ENCODE results near the gene PRDM16. TPM values are rescaled to one million over a fixed set of nuclear protein-coding genes. Genes with fewer than 3 reads are reported as not detected.

PRDM16 gene
- total and polyA plus RNA-seq, 2 experiments from 2014 or later: 0.14 to 0.16 TPM

DNA sequence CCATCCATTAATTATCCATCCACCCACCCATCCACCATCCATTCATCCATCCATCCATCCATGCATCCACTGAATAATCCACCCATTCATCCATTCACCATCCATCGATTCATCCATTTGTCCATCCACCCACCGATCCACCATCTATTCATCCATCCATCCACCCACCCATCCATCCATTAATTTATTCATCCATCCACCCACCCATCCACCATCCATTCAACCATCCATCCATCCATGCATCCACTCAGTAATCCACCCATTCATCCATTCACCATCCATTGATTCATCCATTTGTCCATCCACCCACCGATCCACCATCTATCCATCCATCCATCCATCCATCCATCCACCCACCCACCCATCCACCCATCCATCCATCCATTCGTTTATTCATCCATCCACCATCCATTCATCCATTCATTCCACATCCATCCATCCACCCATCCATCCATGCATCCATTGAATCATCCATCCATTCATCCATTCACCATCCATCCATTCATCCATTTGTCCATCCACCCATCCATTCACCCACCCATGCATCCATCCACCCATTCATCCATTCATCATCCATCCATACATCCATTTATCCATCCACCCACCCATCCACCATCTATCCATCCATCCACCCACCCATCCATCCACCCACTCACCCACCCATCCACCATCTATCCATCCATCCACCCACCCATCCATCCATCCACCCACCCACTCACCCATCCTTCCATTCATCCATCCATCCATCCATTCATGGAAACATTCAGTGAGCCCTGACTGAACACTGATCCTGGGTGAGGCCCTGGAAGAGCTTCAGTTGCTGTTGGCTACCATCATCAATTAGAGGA lies 302.1 kb downstream of the PRDM16 start:
- DNase-seq (ENCODE audit: low spot score) (no peak), ATAC-seq (no peak)
- Mint-ChIP-seq H3K27ac (no peak overlapping the region), H3K36me3 (ENCODE audit: low read depth) (no peaks in the 10 kb centered on the region), H3K9me3 (no peaks in the 10 kb centered on the region; the same call in 2 of the 3 replicates), H3K27me3 (ENCODE audit: insufficient read depth, low read depth, poor library complexity) (no peaks in the 10 kb centered on the region), H3K4me1 (peaks cover 18% of the 10 kb centered on the region), H3K4me3 (no peak overlapping the region)
- Histone ChIP-seq H3K36me3 (ENCODE audit: insufficient read depth) (no peaks in the 10 kb centered on the region), H3K9me2 (ENCODE audit: insufficient read depth) (no peaks in the 10 kb centered on the region), H3K4me1 (ENCODE audit: insufficient read depth) (peaks cover 4% of the 10 kb centered on the region; the same call in 1 of the 2 replicates), H2AFZ (no peak overlapping the region), H3K4me3 (no peak overlapping the region), H3K79me2 (replicated peaks; ENCODE audit: insufficient read depth) (no peaks in the 10 kb centered on the region), H4K20me1 (replicated peaks; ENCODE audit: insufficient read depth) (no peaks in the 10 kb centered on the region), H3K4me2 (no peak overlapping the region), H3K27ac (ENCODE audit: low read depth) (no peak overlapping the region), H3K27me3 (ENCODE audit: insufficient read depth) (no peaks in the 10 kb centered on the region), H3F3A (replicated peaks; ENCODE audit: low read depth) (no peaks in the 10 kb centered on the region)
- TF ChIP-seq CREB1 (CRISPR knock-in tag; IDR thresholded peaks at IDR 0.05; ENCODE audit: low read depth) (no peak), JUNB (IDR thresholded peaks at IDR 0.05; ENCODE audit: unreplicated experiment) (no peak), ZNF114 (CRISPR knock-in tag; IDR thresholded peaks at IDR 0.05) (no peak), STAT1 (IDR thresholded peaks at IDR 0.05; ENCODE audit: unreplicated experiment) (no peak), ZNF331 (CRISPR knock-in tag; IDR thresholded peaks at IDR 0.05; ENCODE audit: low read depth) (no peak), POLR2AphosphoS5 (IDR thresholded peaks at IDR 0.05; ENCODE audit: low read depth) (no peak), NANOG (IDR thresholded peaks at IDR 0.05; ENCODE audit: borderline replicate concordance) (no peak), EZH2 (IDR thresholded peaks at IDR 0.05; ENCODE audit: low read depth, unreplicated experiment) (no peak), EZH2phosphoT487 (IDR thresholded peaks at IDR 0.05; ENCODE audit: unreplicated experiment) (no peak)
- TF ChIP-seq, protein P1, sequence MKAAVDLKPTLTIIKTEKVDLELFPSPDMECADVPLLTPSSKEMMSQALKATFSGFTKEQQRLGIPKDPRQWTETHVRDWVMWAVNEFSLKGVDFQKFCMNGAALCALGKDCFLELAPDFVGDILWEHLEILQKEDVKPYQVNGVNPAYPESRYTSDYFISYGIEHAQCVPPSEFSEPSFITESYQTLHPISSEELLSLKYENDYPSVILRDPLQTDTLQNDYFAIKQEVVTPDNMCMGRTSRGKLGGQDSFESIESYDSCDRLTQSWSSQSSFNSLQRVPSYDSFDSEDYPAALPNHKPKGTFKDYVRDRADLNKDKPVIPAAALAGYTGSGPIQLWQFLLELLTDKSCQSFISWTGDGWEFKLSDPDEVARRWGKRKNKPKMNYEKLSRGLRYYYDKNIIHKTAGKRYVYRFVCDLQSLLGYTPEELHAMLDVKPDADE (IDR thresholded peaks at IDR 0.05): no peak
- TF ChIP-seq, protein P2, sequence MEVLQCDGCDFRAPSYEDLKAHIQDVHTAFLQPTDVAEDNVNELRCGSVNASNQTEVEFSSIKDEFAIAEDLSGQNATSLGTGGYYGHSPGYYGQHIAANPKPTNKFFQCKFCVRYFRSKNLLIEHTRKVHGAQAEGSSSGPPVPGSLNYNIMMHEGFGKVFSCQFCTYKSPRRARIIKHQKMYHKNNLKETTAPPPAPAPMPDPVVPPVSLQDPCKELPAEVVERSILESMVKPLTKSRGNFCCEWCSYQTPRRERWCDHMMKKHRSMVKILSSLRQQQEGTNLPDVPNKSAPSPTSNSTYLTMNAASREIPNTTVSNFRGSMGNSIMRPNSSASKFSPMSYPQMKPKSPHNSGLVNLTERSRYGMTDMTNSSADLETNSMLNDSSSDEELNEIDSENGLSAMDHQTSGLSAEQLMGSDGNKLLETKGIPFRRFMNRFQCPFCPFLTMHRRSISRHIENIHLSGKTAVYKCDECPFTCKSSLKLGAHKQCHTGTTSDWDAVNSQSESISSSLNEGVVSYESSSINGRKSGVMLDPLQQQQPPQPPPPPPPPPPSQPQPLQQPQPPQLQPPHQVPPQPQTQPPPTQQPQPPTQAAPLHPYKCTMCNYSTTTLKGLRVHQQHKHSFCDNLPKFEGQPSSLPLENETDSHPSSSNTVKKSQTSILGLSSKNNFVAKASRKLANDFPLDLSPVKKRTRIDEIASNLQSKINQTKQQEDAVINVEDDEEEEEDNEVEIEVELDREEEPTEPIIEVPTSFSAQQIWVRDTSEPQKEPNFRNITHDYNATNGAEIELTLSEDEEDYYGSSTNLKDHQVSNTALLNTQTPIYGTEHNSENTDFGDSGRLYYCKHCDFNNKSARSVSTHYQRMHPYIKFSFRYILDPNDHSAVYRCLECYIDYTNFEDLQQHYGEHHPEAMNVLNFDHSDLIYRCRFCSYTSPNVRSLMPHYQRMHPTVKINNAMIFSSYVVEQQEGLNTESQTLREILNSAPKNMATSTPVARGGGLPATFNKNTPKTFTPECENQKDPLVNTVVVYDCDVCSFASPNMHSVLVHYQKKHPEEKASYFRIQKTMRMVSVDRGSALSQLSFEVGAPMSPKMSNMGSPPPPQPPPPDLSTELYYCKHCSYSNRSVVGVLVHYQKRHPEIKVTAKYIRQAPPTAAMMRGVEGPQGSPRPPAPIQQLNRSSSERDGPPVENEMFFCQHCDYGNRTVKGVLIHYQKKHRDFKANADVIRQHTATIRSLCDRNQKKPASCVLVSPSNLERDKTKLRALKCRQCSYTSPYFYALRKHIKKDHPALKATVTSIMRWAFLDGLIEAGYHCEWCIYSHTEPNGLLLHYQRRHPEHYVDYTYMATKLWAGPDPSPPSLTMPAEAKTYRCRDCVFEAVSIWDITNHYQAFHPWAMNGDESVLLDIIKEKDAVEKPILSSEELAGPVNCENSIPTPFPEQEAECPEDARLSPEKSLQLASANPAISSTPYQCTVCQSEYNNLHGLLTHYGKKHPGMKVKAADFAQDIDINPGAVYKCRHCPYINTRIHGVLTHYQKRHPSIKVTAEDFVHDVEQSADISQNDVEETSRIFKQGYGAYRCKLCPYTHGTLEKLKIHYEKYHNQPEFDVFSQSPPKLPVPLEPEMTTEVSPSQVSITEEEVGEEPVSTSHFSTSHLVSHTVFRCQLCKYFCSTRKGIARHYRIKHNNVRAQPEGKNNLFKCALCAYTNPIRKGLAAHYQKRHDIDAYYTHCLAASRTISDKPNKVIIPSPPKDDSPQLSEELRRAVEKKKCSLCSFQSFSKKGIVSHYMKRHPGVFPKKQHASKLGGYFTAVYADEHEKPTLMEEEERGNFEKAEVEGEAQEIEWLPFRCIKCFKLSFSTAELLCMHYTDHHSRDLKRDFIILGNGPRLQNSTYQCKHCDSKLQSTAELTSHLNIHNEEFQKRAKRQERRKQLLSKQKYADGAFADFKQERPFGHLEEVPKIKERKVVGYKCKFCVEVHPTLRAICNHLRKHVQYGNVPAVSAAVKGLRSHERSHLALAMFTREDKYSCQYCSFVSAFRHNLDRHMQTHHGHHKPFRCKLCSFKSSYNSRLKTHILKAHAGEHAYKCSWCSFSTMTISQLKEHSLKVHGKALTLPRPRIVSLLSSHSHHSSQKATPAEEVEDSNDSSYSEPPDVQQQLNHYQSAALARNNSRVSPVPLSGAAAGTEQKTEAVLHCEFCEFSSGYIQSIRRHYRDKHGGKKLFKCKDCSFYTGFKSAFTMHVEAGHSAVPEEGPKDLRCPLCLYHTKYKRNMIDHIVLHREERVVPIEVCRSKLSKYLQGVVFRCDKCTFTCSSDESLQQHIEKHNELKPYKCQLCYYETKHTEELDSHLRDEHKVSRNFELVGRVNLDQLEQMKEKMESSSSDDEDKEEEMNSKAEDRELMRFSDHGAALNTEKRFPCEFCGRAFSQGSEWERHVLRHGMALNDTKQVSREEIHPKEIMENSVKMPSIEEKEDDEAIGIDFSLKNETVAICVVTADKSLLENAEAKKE (CRISPR knock-in tag; IDR thresholded peaks at IDR 0.05): no peak
- TF ChIP-seq, protein P3, sequence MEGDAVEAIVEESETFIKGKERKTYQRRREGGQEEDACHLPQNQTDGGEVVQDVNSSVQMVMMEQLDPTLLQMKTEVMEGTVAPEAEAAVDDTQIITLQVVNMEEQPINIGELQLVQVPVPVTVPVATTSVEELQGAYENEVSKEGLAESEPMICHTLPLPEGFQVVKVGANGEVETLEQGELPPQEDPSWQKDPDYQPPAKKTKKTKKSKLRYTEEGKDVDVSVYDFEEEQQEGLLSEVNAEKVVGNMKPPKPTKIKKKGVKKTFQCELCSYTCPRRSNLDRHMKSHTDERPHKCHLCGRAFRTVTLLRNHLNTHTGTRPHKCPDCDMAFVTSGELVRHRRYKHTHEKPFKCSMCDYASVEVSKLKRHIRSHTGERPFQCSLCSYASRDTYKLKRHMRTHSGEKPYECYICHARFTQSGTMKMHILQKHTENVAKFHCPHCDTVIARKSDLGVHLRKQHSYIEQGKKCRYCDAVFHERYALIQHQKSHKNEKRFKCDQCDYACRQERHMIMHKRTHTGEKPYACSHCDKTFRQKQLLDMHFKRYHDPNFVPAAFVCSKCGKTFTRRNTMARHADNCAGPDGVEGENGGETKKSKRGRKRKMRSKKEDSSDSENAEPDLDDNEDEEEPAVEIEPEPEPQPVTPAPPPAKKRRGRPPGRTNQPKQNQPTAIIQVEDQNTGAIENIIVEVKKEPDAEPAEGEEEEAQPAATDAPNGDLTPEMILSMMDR (conservative IDR thresholded peaks at IDR 0.05; ENCODE audit: low read depth in 2 of 2): no peak
- TF ChIP-seq, protein P4, sequence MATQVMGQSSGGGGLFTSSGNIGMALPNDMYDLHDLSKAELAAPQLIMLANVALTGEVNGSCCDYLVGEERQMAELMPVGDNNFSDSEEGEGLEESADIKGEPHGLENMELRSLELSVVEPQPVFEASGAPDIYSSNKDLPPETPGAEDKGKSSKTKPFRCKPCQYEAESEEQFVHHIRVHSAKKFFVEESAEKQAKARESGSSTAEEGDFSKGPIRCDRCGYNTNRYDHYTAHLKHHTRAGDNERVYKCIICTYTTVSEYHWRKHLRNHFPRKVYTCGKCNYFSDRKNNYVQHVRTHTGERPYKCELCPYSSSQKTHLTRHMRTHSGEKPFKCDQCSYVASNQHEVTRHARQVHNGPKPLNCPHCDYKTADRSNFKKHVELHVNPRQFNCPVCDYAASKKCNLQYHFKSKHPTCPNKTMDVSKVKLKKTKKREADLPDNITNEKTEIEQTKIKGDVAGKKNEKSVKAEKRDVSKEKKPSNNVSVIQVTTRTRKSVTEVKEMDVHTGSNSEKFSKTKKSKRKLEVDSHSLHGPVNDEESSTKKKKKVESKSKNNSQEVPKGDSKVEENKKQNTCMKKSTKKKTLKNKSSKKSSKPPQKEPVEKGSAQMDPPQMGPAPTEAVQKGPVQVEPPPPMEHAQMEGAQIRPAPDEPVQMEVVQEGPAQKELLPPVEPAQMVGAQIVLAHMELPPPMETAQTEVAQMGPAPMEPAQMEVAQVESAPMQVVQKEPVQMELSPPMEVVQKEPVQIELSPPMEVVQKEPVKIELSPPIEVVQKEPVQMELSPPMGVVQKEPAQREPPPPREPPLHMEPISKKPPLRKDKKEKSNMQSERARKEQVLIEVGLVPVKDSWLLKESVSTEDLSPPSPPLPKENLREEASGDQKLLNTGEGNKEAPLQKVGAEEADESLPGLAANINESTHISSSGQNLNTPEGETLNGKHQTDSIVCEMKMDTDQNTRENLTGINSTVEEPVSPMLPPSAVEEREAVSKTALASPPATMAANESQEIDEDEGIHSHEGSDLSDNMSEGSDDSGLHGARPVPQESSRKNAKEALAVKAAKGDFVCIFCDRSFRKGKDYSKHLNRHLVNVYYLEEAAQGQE (IDR thresholded peaks at IDR 0.05; ENCODE audit: unreplicated experiment): no peak

All from GM23338 (cell line).